MCF 10A (cell line): ENCODE measurements around the gene PBX3. TPM values are rescaled to one million over a fixed set of nuclear protein-coding genes. Genes with fewer than 3 reads are reported as not detected.

Experiments used
- BruUV-seq: library from RNA; stranded (reverse); fragments of 400-500 nt; replicated peaks from 2 replicates; lab custom pipeline; 2021; lab: Mats Ljungman, UMichigan
- CTCF ChIA-PET: fragments of 300-600 bp; sonication (Branson Sonifier 250); formaldehyde crosslinking; extraction: SDS; loops from one replicate; lab custom pipeline; 2021; ENCODE audit warnings: antibody characterized with exemption, inconsistent platforms; lab: Yijun Ruan, JAX
- POLR2A ChIA-PET: fragments of 300-600, 350-650 bp; sonication (Branson Sonifier 250); formaldehyde crosslinking; extraction: SDS; loops from one replicate; lab custom pipeline; 2020; ENCODE audit warnings: antibody characterized with exemption, inconsistent platforms; lab: Yijun Ruan, JAX
- DNase-seq: peaks from one replicate; pipeline ENCODE4 v3.0.0-alpha.2; 2018; ENCODE audit not compliant: unreplicated experiment
- H3K27ac Mint-ChIP-seq: one replicate; pipeline ENCODE4 v1.8.0; 2022; ENCODE audit warnings: mild to moderate bottlenecking, low read depth, mixed read lengths; ENCODE audit not compliant: unreplicated experiment
- H3K27me3 Mint-ChIP-seq: one replicate; pipeline ENCODE4 v1.8.0; 2022; ENCODE audit warnings: mixed read lengths; ENCODE audit not compliant: insufficient read depth, unreplicated experiment
- H3K36me3 Mint-ChIP-seq: one replicate; pipeline ENCODE4 v1.8.0; 2022; ENCODE audit warnings: mild to moderate bottlenecking, moderate library complexity, mixed read lengths; ENCODE audit not compliant: insufficient read depth, unreplicated experiment
- H3K4me1 Mint-ChIP-seq: one replicate; pipeline ENCODE4 v1.8.0; 2022; ENCODE audit warnings: mixed read lengths; ENCODE audit not compliant: insufficient read depth, unreplicated experiment
- H3K4me3 Mint-ChIP-seq: one replicate; pipeline ENCODE4 v1.8.0; 2022; ENCODE audit warnings: mild to moderate bottlenecking, moderate library complexity, mixed read lengths; ENCODE audit not compliant: unreplicated experiment
- H3K9me3 Mint-ChIP-seq: one replicate; pipeline ENCODE4 v1.8.0; 2022; ENCODE audit warnings: mixed read lengths; ENCODE audit not compliant: unreplicated experiment
- intact Hi-C: fragments of 100-400 bp; cut with micrococcal nuclease; formaldehyde crosslinking; loops from 2 replicates; pipeline ENCODE4 v1.14.1; 2022
- total RNA-seq: library from RNA; stranded (reverse); gene quantifications from 2 replicates; pipeline ENCODE4 v1.2.3, GENCODE V29; 2022
- TF ChIP-seq, protein P1 (sequence below): fragments of 200-600 bp; IDR thresholded peaks from one replicate; pipeline ENCODE4 v1.8.0; 2022; ENCODE audit warnings: antibody characterized with exemption, mild to moderate bottlenecking; ENCODE audit not compliant: unreplicated experiment

PBX3 gene
- total RNA-seq, 1 experiment from 2014 or later = 17.5 TPM

DNA sequence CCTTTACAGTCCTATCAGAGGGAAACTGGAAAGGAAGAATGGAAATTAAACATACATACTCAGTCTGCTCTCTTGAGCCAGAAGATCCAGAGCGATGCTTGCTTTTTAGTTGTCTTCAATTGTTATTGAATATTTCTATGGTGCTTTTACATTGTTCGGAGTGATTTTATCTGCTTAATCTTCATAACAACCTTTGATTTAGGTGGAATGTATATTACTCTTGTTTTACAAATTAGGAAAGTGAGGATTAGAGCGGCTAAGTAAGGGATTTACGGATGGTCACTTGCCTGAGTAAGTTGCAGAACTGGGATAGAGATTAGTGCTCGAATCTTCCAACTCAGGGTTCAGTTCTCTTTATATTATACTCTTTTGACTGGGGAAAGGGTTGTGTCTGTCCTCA is 69.1 kb downstream of the PBX3 start:
- Mint-ChIP-seq H3K36me3 (no peaks in the 10 kb centered on the region), H3K9me3 (no peaks in the 10 kb centered on the region), H3K27me3 (no peaks in the 10 kb centered on the region), H3K4me1 (peaks cover 4% of the 10 kb centered on the region), H3K4me3 (no peak overlapping the region), H3K27ac (no peak overlapping the region)
- no TSS peak for BruUV-seq
- CTCF ChIA-PET = no interaction called here
- TF ChIP-seq, protein P1, sequence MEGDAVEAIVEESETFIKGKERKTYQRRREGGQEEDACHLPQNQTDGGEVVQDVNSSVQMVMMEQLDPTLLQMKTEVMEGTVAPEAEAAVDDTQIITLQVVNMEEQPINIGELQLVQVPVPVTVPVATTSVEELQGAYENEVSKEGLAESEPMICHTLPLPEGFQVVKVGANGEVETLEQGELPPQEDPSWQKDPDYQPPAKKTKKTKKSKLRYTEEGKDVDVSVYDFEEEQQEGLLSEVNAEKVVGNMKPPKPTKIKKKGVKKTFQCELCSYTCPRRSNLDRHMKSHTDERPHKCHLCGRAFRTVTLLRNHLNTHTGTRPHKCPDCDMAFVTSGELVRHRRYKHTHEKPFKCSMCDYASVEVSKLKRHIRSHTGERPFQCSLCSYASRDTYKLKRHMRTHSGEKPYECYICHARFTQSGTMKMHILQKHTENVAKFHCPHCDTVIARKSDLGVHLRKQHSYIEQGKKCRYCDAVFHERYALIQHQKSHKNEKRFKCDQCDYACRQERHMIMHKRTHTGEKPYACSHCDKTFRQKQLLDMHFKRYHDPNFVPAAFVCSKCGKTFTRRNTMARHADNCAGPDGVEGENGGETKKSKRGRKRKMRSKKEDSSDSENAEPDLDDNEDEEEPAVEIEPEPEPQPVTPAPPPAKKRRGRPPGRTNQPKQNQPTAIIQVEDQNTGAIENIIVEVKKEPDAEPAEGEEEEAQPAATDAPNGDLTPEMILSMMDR = no peak
- intact Hi-C loops = no loop called here
- DNase-seq = no peak
- POLR2A ChIA-PET = no interaction called here

DNA sequence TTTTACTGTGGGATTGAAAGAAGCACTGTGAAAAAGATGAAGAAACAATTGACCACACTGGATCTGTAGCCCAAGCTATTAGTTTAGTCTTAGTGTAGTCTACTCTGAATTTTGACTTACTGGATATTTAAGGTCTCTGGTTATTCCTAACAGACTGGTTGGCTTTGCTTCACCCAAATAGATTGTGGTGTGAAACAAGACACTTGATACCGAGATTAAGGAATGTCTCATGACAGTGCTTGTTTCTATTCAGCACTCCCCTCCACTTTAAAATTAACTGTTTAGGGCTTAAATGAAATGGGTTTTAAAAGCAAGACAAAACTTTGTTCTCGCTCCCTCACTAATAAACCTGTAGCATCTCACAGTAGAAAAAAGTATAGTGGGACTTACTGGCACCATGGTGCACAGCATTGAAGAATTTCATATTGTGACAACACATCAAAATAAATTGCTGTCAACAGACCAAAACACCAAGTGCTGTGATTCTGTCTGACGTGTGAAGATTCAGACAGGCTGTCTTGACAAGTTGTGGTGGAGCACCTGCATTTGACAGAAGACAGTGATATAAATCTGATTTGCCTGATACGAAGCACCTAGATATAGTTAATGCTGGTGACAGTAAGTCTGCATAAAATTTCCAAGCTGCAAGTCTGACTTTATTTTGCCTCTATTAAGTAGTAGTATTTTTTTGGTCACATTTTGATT is 73.1 kb downstream of the PBX3 start:
- no TSS peak for BruUV-seq
- no peaks in the 10 kb centered on the region for H3K36me3 Mint-ChIP-seq
- CTCF ChIA-PET = no interaction called here
- H3K9me3 Mint-ChIP-seq = no peaks in the 10 kb centered on the region
- peaks cover 11% of the 10 kb centered on the region for H3K4me1 Mint-ChIP-seq
- H3K27me3 Mint-ChIP-seq = no peaks in the 10 kb centered on the region
- H3K4me3 Mint-ChIP-seq = no peak overlapping the region
- TF ChIP-seq, protein P1 = no peak
- H3K27ac Mint-ChIP-seq = no peak overlapping the region
- no peak for DNase-seq
- POLR2A ChIA-PET = interaction anchor here (0.7 kb wide), 1 partner anchor 103 kb away, joined by 3 read pairs; no protein-coding TSS in a partner anchor
- intact Hi-C loops = no loop called here

DNA sequence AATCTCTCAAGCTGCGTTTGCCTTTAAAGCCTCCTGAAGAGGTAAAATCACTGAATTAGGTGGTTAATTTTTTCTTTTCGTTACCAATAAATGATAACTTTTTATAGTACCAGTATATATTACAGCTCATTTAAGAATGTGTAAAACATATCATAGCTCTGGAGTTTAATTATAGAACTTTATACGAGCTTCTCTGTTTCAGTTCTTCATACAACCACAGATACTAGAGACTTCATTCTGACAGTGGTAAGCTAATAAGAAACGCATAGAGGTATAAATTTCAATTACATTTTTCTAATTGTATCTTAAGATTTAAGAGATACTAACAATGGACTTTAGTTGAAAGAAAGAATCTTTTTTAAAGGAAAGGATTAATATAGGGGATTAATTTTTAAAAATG is 73.9 kb downstream of the PBX3 start:
- H3K4me3 Mint-ChIP-seq = no peak overlapping the region
- TF ChIP-seq, protein P1 = no peak
- H3K4me1 Mint-ChIP-seq = peaks cover 11% of the 10 kb centered on the region
- DNase-seq = no peak
- no TSS peak for BruUV-seq
- intact Hi-C loops = no loop called here
- ChIA-PET CTCF (no interaction called here), POLR2A (interaction anchor here (0.7 to 0.9 kb wide), 3 partner anchors 8 to 102 kb away, joined by 3 read pairs; no protein-coding TSS in a partner anchor)
- H3K27me3 Mint-ChIP-seq = no peaks in the 10 kb centered on the region
- H3K36me3 Mint-ChIP-seq = no peaks in the 10 kb centered on the region
- no peak overlapping the region for H3K27ac Mint-ChIP-seq
- H3K9me3 Mint-ChIP-seq = no peaks in the 10 kb centered on the region

DNA sequence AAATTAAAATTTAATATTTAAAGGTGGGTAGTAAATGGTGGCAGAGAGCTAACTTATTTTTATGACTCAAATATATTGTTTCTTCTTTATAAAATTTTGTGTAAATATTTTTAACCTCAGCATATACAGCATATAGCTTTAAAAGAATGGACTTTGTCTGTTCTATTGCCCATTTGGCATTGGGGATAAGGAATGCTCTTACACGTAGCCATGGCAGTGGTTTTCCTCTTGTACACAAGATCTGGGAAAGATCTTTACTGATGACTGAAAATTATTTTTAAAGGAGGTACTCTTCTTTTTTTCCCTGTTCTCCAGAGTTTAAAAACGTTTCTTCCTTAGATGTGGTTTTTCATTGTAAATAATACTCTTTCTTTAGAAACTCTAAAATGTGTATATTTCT is 75.0 kb downstream of the PBX3 start:
- intact Hi-C loops = no loop called here
- Mint-ChIP-seq H3K36me3 (no peaks in the 10 kb centered on the region), H3K27me3 (no peaks in the 10 kb centered on the region), H3K27ac (no peak overlapping the region), H3K4me1 (peaks cover 11% of the 10 kb centered on the region), H3K4me3 (no peak overlapping the region), H3K9me3 (no peaks in the 10 kb centered on the region)
- no TSS peak for BruUV-seq
- CTCF ChIA-PET = no interaction called here
- POLR2A ChIA-PET = no interaction called here
- no peak for DNase-seq
- TF ChIP-seq, protein P1 = no peak
